ENCODE data around the gene NFATC2IP.

- TF ChIP-seq CTCF (conservative IDR thresholded peaks at IDR 0.05), result no peak; the same call in 1 of the 2 replicates
- peak; percentile 55; the same call in 1 of the 2 replicates for TF ChIP-seq ZFX (IDR thresholded peaks at IDR 0.05)
Observed at GRCh38 chr16:28924399-28924761, 26.4 kb upstream of the NFATC2IP start.

Data from C4-2B (cell line).